HTERT RPE-1 (cell line): ENCODE measurements around the gene MUC16.
"Not testable (repeated sequence)": the region's sequence is repeated elsewhere in the genome, so short reads cannot be mapped to it uniquely, and the experiment has no call there.

ENCODE experiments used
- in situ Hi-C: fragments of 300-500 bp; cut with MboI; formaldehyde crosslinking; loops from 4 replicates; pipeline ENCODE4 v1.14.3; 2020; ENCODE audit warnings: low sequenced_read_pairs

Gene MUC16

DNA sequence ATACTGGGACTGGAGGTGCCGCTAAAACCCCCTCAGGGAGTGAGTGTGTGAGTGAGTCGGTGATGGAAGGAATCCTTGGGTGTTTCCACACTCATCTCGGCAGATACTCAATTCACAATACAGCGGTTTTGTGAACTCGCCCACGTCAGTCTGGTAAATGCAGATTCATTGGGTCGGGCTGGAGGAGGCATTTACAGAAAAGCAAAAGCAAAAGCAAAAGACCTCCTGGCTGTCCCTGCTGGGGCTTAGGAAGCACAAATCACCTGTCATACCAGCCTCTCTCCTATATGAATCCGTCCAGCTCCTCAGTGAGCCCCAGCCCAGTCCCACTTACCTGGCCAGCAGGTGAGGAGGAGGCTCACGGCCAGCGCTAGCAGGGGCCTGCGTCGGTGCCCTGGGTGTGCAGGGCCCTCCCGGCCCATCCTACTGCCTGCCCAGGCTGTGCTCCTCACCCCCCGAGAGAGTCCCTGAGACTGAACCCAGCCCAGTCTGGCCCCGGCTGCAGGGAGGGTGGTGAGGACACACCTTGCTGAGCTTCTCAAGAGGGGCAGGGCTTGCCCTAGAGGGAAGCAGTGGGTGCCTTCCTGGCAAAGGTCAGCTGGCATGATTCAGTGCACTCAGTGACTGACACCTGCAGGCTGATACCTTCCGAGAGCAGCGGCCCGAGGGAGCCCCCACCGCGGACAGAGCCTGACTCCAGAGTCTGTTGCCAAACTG lies at the start of gene MUC16:
Gene MUC16, minus strand, starts transcription at position 475 of the 717 bp plus-strand sequence.
- in situ Hi-C loops = no loop called here

DNA sequence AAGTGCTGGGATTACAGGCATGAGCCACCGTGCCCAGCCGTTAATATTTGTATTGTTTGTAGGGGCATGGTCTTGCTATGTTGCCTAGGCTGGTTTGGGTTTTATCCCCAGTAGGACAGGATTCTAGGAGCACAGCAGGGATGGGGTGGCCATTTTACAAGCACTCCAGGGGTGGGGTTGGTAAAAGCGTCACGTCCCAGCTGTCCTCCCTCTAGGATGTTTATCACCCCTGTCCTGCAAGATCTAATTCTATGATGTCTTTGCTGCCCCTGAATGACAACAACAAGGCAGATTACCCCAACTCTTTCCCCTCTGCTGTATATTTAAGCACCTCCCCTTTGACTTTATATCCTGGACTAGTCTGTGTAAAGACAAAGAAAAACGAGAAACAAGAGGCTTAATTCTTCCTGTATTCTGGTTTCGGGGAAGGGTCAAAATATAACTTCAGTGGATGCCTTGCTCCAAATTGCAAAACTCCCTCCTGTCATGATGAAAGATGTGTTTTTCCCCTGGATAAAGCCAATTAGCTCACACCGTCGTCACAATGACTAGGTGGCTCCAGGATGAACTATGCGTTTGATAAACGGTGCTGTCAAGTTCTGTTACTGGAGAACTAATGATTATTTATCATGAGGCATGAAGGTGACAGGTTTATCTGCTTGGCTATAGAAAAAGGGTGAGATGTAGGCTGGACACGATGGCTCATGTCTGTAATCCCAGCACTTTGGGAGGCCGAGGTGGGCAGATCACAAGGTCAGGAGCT lies 48.9 kb upstream of the MUC16 start:
- in situ Hi-C loops = no loop called here

DNA sequence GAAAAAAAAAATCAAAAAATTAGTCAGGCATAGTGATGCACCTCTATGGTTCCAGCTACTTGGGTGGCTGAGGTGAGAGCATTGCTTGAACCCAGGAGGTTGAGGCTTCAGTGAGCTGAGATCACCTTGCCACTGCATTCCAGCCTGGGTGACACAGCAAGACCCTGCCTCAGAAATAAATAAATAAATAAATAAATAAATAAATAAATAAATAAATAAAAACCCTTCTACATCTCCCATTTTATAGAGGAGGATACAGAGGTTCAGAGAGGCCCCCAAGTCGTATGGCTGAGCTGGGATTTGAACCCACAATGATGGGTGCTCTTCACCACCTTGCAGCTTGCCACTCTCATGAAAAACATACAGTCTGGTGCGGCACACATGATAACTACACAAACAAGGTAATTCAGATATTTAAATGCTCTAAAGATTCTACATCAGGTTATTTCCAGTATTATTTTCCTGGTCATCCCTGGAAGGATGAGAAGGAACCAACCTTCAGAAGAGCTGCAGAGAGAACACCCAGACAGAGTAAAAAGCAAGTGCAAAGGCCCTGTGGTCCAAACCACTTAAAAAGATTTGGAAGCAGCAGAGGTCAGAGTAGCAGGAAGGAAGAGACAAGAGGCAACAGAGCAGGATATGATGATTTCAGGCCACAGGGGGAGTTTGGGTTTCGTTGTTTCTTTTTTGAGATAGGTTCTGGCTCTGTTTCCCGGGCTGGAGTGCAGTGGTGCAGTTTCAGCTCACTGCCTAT lies 47.5 kb upstream of the MUC16 start:
- in situ Hi-C loops = no loop called here

DNA sequence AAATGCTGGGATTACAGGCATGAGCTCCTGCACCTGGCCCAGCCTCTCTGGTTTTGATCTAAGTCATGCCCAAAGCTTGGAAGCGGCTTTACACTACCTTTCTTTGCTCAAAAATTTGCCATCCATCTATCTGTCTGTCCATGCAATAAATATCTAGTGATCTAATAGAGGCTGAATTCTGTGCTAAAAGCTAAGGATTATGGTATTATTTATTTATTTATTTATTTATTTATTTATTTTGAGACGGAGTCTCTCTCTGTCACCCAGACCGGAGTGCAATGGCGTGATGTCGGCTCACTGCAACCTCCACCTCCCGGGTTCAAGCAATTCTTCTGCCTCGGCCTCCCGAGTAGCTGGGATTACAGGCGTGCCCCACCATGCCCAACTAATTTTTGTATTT lies 45.9 kb upstream of the MUC16 start:
- in situ Hi-C loops = not testable (repeated sequence)

DNA sequence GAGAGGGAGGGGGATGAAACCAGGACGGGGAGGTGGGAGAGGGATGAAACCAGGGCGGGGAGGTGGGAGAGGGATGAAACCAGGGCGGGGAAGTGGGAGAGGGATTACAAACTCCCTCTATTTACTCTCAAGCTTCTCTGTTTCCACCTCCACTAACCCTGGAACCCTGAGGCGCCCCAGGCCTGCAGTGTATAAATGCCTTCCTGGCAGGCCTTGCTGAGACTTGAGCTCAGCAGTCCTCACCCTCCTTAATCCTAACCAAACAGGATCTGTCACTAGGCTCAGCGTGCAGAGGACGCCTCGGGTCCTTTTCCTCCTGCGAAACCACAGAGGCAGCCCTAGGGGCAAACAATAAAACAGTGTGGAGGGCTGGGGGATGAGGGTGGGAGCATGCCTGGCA lies 44.6 kb upstream of the MUC16 start:
- in situ Hi-C loops = no loop called here

DNA sequence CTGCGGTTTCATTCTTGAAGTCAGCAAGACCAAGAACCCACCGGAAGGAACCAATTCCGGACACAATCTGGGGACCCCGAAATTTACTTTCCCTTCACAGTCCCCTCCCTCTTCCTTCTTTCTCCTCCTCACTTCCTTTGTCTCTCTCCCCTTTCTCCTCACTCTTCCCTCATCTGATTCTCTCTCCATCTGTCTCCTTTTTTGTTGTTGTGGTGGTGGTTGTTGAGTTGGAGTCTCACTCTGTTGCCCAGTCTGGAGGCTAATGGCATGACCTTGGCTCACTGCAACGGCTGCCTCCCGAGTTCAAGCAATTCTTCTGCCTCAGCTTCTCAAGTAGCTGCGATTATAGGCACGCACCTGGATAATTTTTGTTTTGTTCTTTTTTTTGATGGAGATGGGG lies 44.0 kb upstream of the MUC16 start:
- in situ Hi-C loops = no loop called here

DNA sequence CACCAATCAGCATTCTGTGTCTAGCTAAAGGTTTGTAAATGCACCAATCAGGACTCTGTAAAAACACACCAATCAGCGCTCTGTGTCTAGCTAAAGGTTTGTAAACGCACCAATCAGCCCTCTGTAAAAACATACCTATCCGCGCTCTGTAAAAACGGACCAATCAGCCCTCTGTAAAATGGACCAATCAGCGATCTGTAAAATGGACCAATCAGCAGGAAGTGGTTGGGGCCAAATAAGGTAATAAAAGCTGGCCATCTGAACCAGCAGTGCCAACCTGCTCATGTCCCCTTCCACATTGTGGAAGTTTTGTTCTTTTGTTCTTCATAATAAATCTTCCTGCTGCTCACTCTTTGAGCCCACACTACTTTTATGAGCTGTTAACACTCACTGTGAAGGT lies 43.5 kb upstream of the MUC16 start:
- in situ Hi-C loops = not testable (repeated sequence)

DNA sequence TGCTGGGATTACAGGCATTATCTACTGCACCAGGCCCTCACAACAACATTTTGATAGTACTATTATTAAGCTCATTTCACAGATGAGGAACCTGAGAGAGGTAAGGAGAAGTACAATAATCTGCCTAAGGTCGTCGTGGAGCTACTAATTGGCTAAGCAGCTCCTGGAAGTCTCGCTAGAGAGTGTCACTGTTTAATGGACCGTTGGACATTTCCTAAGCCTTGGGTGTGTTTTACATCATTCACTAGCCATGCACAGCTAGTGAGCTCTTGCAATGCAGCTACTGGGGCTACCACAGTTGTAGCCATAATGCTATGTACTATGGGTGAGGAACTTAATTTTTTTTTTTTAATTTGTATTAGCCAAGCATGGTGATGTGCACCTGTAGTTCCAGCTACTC lies 42.7 kb upstream of the MUC16 start:
- in situ Hi-C loops = no loop called here

DNA sequence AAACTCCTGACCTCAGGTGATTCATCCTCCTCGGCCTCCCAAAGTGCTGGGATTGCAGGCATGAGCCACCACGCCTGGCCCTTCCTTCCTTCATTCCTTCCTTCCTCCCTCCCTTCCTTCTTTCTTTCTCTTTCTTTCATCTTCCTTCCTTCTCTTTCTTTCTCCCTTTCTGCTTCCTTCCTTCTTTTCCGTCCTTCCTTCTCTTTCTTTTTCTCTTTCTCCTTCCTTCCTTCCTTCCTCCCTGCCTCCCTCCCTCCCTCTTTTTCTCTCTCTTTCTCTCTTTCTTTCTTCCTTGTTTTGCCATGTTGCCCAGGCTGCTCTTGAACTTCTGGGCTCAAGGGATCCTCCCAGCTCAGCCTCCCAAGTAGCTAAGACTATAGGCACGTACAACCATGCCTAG lies 36.5 kb upstream of the MUC16 start:
- in situ Hi-C loops = no loop called here

DNA sequence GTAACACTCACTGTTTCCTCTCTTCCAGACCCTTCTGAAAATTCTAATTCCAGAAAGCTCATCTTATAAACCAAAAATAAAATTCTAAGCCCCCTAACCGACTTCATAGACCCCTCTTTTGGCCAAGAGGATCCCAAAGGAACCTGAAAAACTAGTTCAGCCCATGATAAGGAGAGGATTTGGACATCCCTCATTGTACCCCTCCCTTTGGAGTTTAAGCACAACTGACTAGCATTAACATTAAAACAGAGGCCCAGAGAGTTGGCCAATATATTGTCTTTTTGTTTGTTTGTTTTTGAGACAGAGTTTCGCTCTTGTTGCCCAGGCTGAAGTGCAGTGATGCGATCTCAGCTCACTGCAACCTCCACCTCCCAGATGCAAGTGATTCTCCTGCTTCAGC lies 34.2 kb upstream of the MUC16 start:
- in situ Hi-C loops = no loop called here

DNA sequence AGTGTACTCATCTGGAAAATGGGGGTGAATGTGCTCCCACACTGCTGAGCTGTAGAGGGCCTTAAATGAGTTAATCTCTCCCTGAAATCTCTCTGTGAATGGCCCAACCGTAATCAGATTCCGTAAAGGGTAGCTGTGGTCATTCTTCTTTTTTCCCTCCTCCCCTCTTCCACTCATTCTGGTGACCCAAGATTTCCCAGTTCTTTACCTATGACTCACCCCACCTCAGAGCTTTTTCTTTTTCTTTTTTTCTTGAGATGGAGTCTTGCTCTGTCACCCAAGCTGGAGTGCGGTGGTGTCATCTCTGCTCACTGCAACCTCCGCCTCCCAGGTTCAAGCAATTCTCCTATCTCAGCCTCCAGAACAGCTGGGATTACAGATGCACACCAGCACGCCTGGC lies 33.3 kb upstream of the MUC16 start:
- in situ Hi-C loops = no loop called here

DNA sequence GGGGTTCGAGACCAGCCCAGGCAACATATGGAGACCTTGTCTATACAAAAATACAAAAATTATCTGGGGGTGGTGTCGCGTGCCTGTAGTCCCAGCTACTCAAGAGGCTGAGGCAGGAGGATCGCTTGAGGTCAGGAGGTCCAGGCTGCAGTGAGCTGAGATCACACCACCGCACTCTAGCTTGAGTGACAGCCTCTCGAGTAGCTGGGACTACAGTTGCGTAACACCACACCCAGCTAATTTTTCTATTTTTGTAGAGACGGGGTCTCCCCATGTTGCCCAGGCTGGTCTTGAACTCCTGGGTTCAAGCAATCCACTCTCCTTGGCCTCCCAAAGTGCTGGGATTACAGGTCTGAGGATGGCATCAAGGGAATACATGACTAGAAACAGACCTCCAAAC lies 30.8 kb upstream of the MUC16 start:
- in situ Hi-C loops = no loop called here

DNA sequence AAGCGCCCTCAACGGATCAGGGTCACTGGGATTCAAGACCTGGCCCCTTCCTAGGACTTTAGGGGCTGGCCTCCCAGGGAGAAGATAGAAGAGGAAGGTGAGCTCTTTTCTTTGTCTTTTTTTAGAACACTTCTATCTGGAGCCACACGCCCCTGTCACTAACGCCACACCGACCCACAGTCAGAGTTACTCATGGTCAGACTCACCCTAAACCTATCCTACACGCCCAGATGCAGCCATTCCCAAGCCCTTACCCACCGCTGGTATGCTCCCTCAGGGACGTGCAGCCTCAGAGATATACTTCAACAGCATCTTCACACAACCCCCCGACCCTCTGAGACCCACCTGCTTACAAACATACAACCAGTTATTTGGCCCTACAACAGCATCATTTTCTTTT lies 29.9 kb upstream of the MUC16 start:
- in situ Hi-C loops = no loop called here

DNA sequence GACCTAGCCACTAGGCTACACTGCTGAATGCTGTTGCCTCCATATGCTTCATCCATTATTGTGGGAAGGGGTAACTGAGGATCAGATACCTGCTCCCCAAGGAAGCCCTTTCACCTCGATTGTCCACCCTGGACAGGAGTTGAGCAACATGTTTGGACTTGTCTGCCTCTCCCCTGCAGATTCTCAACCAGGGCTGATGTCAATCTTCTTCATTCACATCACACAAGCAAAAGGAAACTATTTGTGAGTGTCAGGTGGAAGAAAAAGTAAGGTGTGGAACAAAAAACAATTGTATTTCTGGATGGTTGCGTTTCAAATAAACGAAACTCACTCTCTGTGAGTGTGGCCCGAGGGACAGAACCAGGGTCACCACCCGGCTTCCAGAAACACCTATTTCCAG lies 29.5 kb upstream of the MUC16 start:
- in situ Hi-C loops = no loop called here

DNA sequence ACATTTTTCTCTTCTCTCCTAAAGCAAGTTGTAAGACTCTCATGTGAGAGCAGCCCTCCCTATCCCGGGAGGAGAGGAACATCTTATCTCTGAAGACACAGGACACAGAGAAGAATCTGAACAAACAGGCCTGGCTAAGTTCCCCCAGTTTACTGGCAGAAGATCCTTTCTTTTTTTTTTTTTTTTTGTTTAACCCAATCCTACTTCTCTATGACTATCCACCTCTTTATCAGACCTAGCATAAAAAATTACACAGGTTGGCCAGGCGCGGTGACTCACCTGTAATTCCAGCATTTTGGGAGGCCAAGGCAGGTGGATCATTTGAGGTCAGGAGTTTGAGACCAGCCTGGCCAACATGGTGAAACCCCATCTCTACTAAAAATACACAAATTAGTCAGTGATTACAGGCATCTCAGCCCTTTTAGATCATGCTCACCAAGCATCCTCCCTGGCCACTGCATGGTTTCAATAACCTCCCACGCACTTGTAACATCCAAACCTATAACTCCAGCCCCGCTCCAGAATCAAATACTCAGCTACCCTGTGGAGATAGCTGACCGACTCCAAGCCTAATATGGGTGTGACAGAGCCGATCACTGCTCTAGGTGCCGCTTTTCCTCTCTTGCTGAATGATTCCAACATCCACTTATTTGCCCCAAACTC lies 27.3 kb upstream of the MUC16 start:
- in situ Hi-C loops = no loop called here

DNA sequence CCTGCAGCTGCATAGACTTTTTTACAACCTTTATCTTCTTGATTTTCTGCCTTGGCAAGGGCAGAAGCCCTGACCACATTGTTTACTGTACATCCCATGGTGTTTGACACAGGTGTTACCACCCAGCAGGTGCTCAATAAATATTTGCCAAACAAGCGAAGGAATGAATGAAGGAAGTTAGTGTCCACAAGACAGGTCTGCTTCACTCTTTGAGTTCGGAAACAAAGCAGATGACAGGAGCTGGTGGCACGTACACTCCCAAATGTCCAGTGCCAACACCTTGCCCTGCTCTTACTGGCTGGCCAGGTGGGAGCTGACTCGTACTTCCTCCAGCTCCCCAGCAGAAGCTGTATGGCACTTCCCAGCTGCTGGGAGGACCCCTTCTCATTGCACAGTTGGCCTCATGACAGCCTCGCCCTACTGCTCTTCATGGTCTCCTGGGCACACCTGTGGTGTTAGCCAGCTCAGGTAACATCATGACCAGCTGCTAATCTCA lies 22.0 kb upstream of the MUC16 start:
- in situ Hi-C loops = no loop called here

DNA sequence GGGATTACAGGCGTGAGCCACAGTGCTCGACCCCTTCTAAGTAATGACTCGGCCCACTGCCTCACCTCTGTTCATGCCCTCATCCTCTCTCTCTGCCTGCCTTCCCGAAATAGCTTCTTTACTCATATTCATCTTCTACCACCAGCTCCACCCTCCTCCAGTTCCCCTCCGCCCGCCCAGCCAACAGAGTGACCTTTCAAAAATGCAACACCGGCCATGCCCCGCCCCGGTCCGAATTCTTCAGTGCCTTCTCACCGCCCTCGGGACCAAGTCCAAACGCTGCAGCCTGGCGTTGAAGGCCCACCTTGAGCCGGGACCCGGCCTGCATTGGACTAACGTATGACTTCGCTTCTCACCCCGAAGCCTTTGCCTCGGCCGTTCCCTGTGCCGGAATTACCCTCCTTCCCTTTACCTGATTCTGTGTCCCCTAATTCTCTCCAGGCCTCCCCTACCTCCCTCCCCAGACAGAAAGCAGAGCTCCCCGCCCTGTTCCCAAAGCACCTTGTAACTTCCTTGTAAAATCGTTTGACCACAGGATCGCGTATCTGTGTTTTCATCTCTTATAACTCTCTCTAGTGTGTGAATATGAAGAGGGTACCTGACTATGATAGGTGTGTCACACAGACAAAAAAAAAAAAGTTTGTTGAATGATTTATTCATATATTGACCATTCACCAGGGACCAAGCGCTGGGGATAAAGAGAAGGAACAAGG lies 8.1 kb upstream of the MUC16 start:
- in situ Hi-C loops = no loop called here

DNA sequence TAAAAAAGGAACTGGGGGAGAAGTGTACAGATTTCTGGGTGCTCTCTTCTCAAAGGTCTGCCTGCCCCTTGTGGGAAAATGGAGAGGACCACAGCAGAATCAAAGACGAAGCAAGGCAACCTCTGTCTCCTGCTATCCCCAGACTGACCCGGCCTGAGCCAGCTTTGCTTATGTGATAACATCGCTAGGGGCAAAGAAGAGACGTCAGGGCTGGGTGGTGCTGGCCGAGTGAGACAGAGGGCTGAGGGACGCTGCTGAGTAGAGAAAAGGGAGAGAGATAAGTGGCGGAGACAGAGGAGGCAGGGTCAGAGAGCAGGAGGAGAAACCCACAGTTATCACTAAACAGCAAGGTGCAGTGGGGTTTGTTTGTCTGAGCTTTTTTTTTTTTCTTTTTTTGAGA lies 4.6 kb upstream of the MUC16 start:
- in situ Hi-C loops = no loop called here

DNA sequence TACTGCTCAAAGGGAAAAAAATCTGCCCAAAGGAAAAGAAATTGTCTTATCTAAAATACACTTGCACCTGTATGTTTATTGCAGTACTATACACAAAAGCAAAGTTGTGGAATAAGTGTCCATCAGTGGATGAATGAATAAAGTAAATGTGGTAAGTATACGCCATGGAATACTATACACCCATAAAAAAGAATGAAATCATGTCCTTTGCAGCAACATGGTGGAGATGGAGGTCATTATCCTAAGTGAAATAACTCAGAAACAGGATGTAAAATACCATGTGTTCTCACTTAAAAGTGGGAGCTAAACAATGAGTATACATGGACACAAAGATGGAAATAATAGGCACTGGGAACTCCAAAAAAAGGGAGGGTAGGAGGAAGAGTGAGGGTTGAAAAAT lies 3.8 kb upstream of the MUC16 start:
- in situ Hi-C loops = no loop called here

DNA sequence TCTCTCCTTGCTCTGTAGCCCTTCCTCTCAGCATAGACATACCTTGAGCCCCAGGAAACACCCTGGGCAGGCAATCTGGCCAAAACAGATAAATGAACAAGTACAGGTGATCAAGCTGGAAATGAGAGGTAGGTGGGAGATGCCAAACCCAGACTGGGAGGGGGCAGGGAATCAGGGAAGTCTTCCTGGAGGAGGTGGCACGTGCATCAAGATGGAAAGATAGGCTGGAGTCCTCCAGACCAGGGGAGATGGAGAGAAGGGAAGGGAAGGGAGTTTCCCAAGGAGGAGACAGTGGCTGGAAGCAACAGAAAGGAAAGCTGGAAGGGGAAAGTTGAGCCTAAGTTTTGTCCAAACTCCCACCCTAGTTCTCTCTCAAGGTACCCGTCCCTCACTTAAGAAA lies 1.7 kb upstream of the MUC16 start:
- in situ Hi-C loops = no loop called here

DNA sequence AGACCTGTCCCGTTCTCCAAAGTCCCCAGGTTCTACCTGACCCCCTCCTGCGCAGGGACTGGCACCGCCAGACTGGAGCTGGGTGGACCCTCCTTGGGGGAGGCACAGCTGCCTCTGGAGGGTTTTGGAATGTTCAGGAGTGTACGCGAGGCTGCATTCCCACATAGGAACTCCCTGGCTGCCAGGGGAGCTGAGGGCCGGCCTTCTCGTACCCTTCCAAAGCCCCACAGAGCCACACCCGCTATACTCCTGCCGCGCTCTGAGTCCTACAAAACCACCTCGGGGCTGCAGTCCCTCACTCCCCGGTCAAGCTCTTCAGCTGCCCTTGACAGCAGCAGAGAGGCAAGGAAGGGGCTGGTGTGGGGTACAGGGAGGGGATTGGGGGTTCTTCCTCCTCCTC lies 484 bp upstream of the MUC16 start:
- in situ Hi-C loops = no loop called here
